Activated T-helper 1 cell treated with anti-CD3 and anti-CD28 coated beads, Interleukin-12 subunit alpha, Interleukin-12 subunit beta, Interleukin-2, Interleukin-4 antibody, amounts not matched to agents 30 ng/mL and 10 ng/mL and 1 ng/mL, durations not matched to agents 14 hours and 24 hours and 36 hours (primary cell): Measurements from ENCODE around the gene COA8. TPM values are rescaled to one million over a fixed set of nuclear protein-coding genes. Genes with fewer than 3 reads are reported as not detected.
A peak's percentile ranks its signal among the peaks of the same experiment; 100 is the strongest.

Source experiments
- DNase-seq: peaks from one replicate; pipeline ENCODE4 v3.0.0; 2021; ENCODE audit warnings: low spot score
- H3K27ac Mint-ChIP-seq: one replicate; pipeline ENCODE4 v1.8.0; 2021; ENCODE audit warnings: mild to moderate bottlenecking, mixed read lengths
- H3K27me3 Mint-ChIP-seq: one replicate; pipeline ENCODE4 v1.8.0; 2022; ENCODE audit warnings: mild to moderate bottlenecking, moderate library complexity, mixed read lengths; ENCODE audit not compliant: insufficient read depth
- H3K36me3 Mint-ChIP-seq: one replicate; pipeline ENCODE4 v1.8.0; 2021; ENCODE audit warnings: low read depth, mixed read lengths
- H3K4me1 Mint-ChIP-seq: one replicate; pipeline ENCODE4 v1.8.0; 2021; ENCODE audit warnings: low read depth, mixed read lengths
- H3K4me3 Mint-ChIP-seq: one replicate; pipeline ENCODE4 v1.8.0; 2021; ENCODE audit warnings: mild to moderate bottlenecking, moderate library complexity, mixed read lengths
- H3K9me3 Mint-ChIP-seq: one replicate; pipeline ENCODE4 v1.8.0; 2021; ENCODE audit warnings: mixed read lengths
- intact Hi-C: fragments of 100-400 bp; cut with micrococcal nuclease; formaldehyde crosslinking; loops from one replicate; pipeline ENCODE4 v1.15.1; 2024
- total RNA-seq: library from RNA; stranded (reverse); gene quantifications from 2 replicates; pipeline ENCODE4 v1.2.3, GENCODE V29; 2022

The COA8 gene
- total RNA-seq, 1 donor from 2014 or later, result 39.7 TPM

- H3K27ac Mint-ChIP-seq, result peak overlapping the region; percentile 75
- peaks cover 11% of the 10 kb centered on the region for H3K4me1 Mint-ChIP-seq
- peaks cover 6% of the 10 kb centered on the region for H3K27me3 Mint-ChIP-seq
- H3K4me3 Mint-ChIP-seq, result peak overlapping the region; percentile 68
- H3K9me3 Mint-ChIP-seq, result no peaks in the 10 kb centered on the region
- peaks cover 3% of the 10 kb centered on the region for H3K36me3 Mint-ChIP-seq
- DNase-seq, result no peak
- intact Hi-C loops, result no loop called here
Measured at GRCh38 chr14:103625356-103626095, 62.8 kb downstream of the COA8 start.

- H3K27me3 Mint-ChIP-seq, result peaks cover 6% of the 10 kb centered on the region
- peaks cover 3% of the 10 kb centered on the region for H3K36me3 Mint-ChIP-seq
- intact Hi-C loops, result no loop called here
- no peak for DNase-seq
- H3K4me3 Mint-ChIP-seq, result no peak overlapping the region
- peak overlapping the region; percentile 75 for H3K27ac Mint-ChIP-seq
- H3K4me1 Mint-ChIP-seq, result peaks cover 14% of the 10 kb centered on the region
- no peaks in the 10 kb centered on the region for H3K9me3 Mint-ChIP-seq
Measured at GRCh38 chr14:103626146-103626850, 63.5 kb downstream of the COA8 start.

GRCh38 chr14:103627073-103628025 is 64.6 kb downstream of the COA8 start:
- intact Hi-C loops, result loop anchor here (2.0 kb wide), 1 partner anchor 293 kb away; a partner anchor contains a TSS
- H3K27ac Mint-ChIP-seq, result peak overlapping the region; percentile 55

GRCh38 chr14:103628221-103628683 is 65.5 kb downstream of the COA8 start:
- peaks cover 6% of the 10 kb centered on the region for H3K36me3 Mint-ChIP-seq
- H3K27me3 Mint-ChIP-seq, result no peaks in the 10 kb centered on the region
- H3K4me1 Mint-ChIP-seq, result peaks cover 14% of the 10 kb centered on the region
- no peaks in the 10 kb centered on the region for H3K9me3 Mint-ChIP-seq
- peak overlapping the region; percentile 86 for H3K27ac Mint-ChIP-seq
- peak overlapping the region; percentile 82 for H3K4me3 Mint-ChIP-seq
- no peak for DNase-seq
- intact Hi-C loops, result loop anchor here (2.0 kb wide), 1 partner anchor 293 kb away; a partner anchor contains a TSS

More at GRCh38 chr14:103627073-103628025, 64.6 kb downstream of the COA8 start:
- Mint-ChIP-seq H3K36me3 (peaks cover 3% of the 10 kb centered on the region), H3K4me3 (peak overlapping the region; percentile 82), H3K27me3 (peaks cover 3% of the 10 kb centered on the region), H3K9me3 (no peaks in the 10 kb centered on the region), H3K4me1 (peaks cover 14% of the 10 kb centered on the region)
- no peak for DNase-seq

- no peaks in the 10 kb centered on the region for H3K27me3 Mint-ChIP-seq
- peak; percentile 78 for DNase-seq
- peaks cover 10% of the 10 kb centered on the region for H3K36me3 Mint-ChIP-seq
- H3K27ac Mint-ChIP-seq, result peak within 1 kb of the TSS; percentile 86
- H3K4me3 Mint-ChIP-seq, result peak within 1 kb of the TSS; percentile 89
- intact Hi-C loops, result loop anchor here (1.0 to 2.0 kb wide), 3 partner anchors 67 to 292 kb away; partner anchors contain the start of genes BAG5, COA8, XRCC3 and ZFYVE21
- peaks cover 14% of the 10 kb centered on the region for H3K4me1 Mint-ChIP-seq
- no peaks in the 10 kb centered on the region for H3K9me3 Mint-ChIP-seq
Measured at GRCh38 chr14:103628684-103629502, 66.1 kb downstream of the COA8 start, which contains the start of gene KLC1. Gene KLC1, plus strand, starts transcription at chr14:103629211. Its CDS starts 25,354 bp downstream, at chr14:103654565.

- Mint-ChIP-seq H3K4me3 (peak overlapping the region; percentile 89), H3K9me3 (no peaks in the 10 kb centered on the region), H3K36me3 (peaks cover 13% of the 10 kb centered on the region), H3K4me1 (peaks cover 20% of the 10 kb centered on the region), H3K27ac (peak overlapping the region; percentile 48), H3K27me3 (no peaks in the 10 kb centered on the region)
- DNase-seq, result peak; percentile 53
- intact Hi-C loops, result loop anchor here (1.0 to 2.0 kb wide), 3 partner anchors 67 to 291 kb away; partner anchors contain the start of genes BAG5, COA8, XRCC3 and ZFYVE21
Measured at GRCh38 chr14:103629503-103630121, 66.9 kb downstream of the COA8 start.

- peaks cover 13% of the 10 kb centered on the region for H3K36me3 Mint-ChIP-seq
- DNase-seq, result no peak
- H3K9me3 Mint-ChIP-seq, result no peaks in the 10 kb centered on the region
- intact Hi-C loops, result no loop called here
- H3K27ac Mint-ChIP-seq, result peak overlapping the region; percentile 48
- peaks cover 22% of the 10 kb centered on the region for H3K4me1 Mint-ChIP-seq
- H3K27me3 Mint-ChIP-seq, result no peaks in the 10 kb centered on the region
- peak overlapping the region; percentile 89 for H3K4me3 Mint-ChIP-seq
Measured at GRCh38 chr14:103630364-103631108, 67.8 kb downstream of the COA8 start.

- no peak for DNase-seq
- Mint-ChIP-seq H3K27me3 (no peaks in the 10 kb centered on the region), H3K36me3 (peaks cover 20% of the 10 kb centered on the region), H3K27ac (no peak overlapping the region), H3K4me1 (peaks cover 35% of the 10 kb centered on the region), H3K4me3 (no peak overlapping the region), H3K9me3 (no peaks in the 10 kb centered on the region)
- intact Hi-C loops, result no loop called here
Measured at GRCh38 chr14:103633391-103633790, 70.6 kb downstream of the COA8 start.

GRCh38 chr14:103634156-103634555 is 71.4 kb downstream of the COA8 start:
- Mint-ChIP-seq H3K4me1 (peaks cover 40% of the 10 kb centered on the region), H3K36me3 (peaks cover 20% of the 10 kb centered on the region), H3K9me3 (no peaks in the 10 kb centered on the region), H3K27ac (no peak overlapping the region), H3K27me3 (no peaks in the 10 kb centered on the region), H3K4me3 (peak overlapping the region; percentile 66)
- no peak for DNase-seq
- intact Hi-C loops, result no loop called here

- H3K27ac Mint-ChIP-seq, result peak overlapping the region; percentile 69
- H3K4me3 Mint-ChIP-seq, result no peak overlapping the region
- no peak for DNase-seq
- intact Hi-C loops, result no loop called here
- peaks cover 13% of the 10 kb centered on the region for H3K36me3 Mint-ChIP-seq
- H3K4me1 Mint-ChIP-seq, result peaks cover 40% of the 10 kb centered on the region
- no peaks in the 10 kb centered on the region for H3K27me3 Mint-ChIP-seq
- no peaks in the 10 kb centered on the region for H3K9me3 Mint-ChIP-seq
Measured at GRCh38 chr14:103638594-103638993, 75.8 kb downstream of the COA8 start.
